OCI-LY3 (cell line): ENCODE results near the gene SOWAHA.
"Not testable (repeated sequence)": the region's sequence is repeated elsewhere in the genome, so short reads cannot be mapped to it uniquely, and the experiment has no call there.

Source experiments
- CTCF ChIP-seq: fragments of 200-600, 300-600 bp; sonication (generic); IDR thresholded peaks from 2 replicates; pipeline ENCODE4 v1.5.1; 2014; ENCODE audit warnings: antibody characterized with exemption, low read length, low read depth
- EZH2phosphoT487 ChIP-seq: fragments of 200-600 bp; shearing (Covaris generic); IDR thresholded peaks from 2 replicates; pipeline ENCODE4 v1.6.1; 2018; ENCODE audit warnings: antibody characterized with exemption, mixed run types, low read depth

- not testable (repeated sequence) for TF ChIP-seq CTCF, EZH2phosphoT487
Observed at GRCh38 chr5:132806804-132807162, 6.3 kb upstream of the SOWAHA start.
